Astrocyte of the cerebellum (primary cell): ENCODE data around the gene PIAS1.
"Not testable (repeated sequence)": the region's sequence is repeated elsewhere in the genome, so short reads cannot be mapped to it uniquely, and the experiment has no call there.

Experiments used
- DNase-seq: peaks from one replicate; pipeline ENCODE4 v3.0.0-alpha.2; 2011; ENCODE audit warnings: low read depth
- H3K4me3 ChIP-seq: 2 replicates; pipeline ENCODE4 v1.5.1; 2011; ENCODE audit warnings: mild to moderate bottlenecking, low read depth, low read length, moderate library complexity
- CTCF ChIP-seq: IDR thresholded peaks from 2 replicates; pipeline ENCODE4 v1.5.1; 2012; ENCODE audit warnings: low read length, low read depth, moderate library complexity, mild to moderate bottlenecking; ENCODE audit errors: missing control alignments
- in situ Hi-C: cut with HindIII; loops from 2 replicates; pipeline ENCODE4 v1.10.0; 2017; ENCODE audit warnings: low sequenced_read_pairs

PIAS1 gene

DNA sequence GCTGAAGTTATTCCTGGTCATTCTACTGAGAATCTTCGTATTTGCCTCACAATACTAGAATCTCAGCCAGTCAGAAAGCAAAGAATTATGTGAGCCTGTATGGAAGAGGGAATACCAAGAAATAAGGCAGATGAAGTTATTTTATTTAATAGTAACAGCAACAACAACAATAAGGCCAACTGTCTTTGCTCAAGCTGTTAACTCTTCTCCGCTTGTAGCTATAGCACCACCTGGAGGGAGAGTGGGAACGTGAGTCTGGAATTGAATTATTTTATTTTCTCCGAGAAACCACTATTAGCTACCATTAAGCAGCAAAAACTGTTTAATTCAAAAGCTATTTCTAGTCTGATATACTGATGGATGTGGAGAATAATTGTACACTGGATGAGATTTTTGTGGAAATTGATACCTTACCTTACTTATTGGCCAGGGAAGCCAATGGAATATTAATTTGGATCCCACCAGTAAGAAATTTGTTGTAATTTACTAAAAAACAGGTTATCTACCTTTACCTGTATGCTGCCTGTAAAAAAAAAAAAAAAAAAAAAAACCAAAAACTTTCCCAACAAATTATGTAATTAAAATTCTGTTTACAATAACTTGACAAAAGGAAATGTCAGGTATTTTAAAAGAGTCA lies 100.9 kb downstream of the PIAS1 start:
- no peak overlapping the region for H3K4me3 ChIP-seq
- in situ Hi-C loops = no loop called here
- TF ChIP-seq CTCF = peak; percentile 76
- peak; percentile 52 for DNase-seq

DNA sequence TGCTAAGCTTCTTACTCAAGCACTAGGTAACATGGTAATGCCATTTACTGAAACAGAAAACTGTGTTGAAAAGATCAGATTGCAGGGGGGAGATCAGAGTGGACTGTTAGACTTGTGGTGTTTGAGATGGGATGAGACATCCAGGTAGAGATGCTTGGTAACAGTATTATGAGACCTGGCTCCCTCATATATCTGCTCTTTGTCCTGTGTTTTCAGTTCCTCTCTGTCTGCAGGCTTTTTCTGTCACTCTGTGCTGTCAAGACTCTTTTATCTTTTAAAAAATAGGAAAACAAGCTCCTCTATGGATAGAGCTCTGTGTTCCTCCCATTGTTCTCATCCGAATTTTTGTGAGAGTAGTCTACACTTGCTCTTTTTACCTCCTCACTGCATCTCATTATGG lies 103.0 kb downstream of the PIAS1 start:
- no peak for TF ChIP-seq CTCF
- in situ Hi-C loops = no loop called here

GRCh38 chr15:68158046-68158628 lies 104.0 kb downstream of the PIAS1 start:
- H3K4me3 ChIP-seq = no peak overlapping the region
- in situ Hi-C loops = no loop called here
- TF ChIP-seq CTCF = no peak
- no peak for DNase-seq

More for the DNA sequence above, 103.0 kb downstream of the PIAS1 start:
- no peak overlapping the region for H3K4me3 ChIP-seq
- no peak for DNase-seq

GRCh38 chr15:68163191-68163590 lies 109.1 kb downstream of the PIAS1 start:
- in situ Hi-C loops = no loop called here
- no peak overlapping the region for H3K4me3 ChIP-seq
- no peak for TF ChIP-seq CTCF
- no peak for DNase-seq

DNA sequence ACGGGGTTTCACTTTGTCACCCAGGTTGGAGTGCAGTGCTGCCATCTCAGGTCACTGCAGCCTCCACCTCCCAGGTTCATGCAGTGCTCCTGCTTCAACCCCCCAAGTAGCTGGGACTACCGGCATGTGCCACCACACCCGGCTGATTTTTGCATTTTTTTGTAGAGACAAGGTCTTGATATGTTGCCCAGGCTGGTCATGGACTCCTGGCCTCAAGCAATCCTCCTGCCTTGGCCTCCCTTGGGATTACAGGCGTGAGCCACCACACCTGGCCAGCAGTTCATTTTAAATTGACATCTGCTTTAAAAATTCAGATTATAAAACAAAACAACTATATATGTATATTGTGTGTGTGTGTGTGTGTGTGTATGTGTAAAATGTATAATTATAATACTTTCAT lies 112.7 kb downstream of the PIAS1 start:
- in situ Hi-C loops = no loop called here
- H3K4me3 ChIP-seq = no peak overlapping the region
- DNase-seq = no peak
- no peak for TF ChIP-seq CTCF

- in situ Hi-C loops, H3K4me3 ChIP-seq, DNase-seq: not testable (repeated sequence)
Observed at GRCh38 chr15:68172037-68172436, 117.9 kb downstream of the PIAS1 start.

GRCh38 chr15:68173119-68173518 lies 119.0 kb downstream of the PIAS1 start:
- DNase-seq = no peak
- no peak overlapping the region for H3K4me3 ChIP-seq
- no peak for TF ChIP-seq CTCF
- in situ Hi-C loops = no loop called here
